Gastrocnemius medialis (tissue), 4 donors: ENCODE data around the gene PIBF1. TPM values are rescaled to one million over a fixed set of nuclear protein-coding genes. Genes with fewer than 3 reads are reported as not detected.
A peak's percentile ranks its signal among the peaks of the same experiment; 100 is the strongest.

Experiments
- ATAC-seq, 2 donors: fragments of 150-250 bp; one replicate each; pipeline ENCODE4 v1.9.1; 2016
- DNase-seq, 2 donors: peaks; one replicate each; pipeline ENCODE4 v3.0.0-alpha.2; 2019
- H3K27ac ChIP-seq, 4 donors: fragments of 200-600 bp; sonication (generic); 1 replicate in 1 of 4; 2 replicates in 3 of 4; pipeline ENCODE4 v1.5.1; 2016 to 2018; ENCODE audit warnings: mild to moderate bottlenecking in 2 of 4, moderate library complexity in 1 of 4
- H3K27me3 ChIP-seq, 3 donors: fragments of 200-600 bp; sonication (generic) in 2 of 3; 1 replicate in 1 of 3; 2 replicates in 2 of 3; pipeline versions ENCODE4 v1.5.1 to v1.6.0; 2016 to 2019; ENCODE audit warnings: mild to moderate bottlenecking in 1 of 3, moderate library complexity in 1 of 3
- H3K36me3 ChIP-seq, 2 donors: fragments of 200-600 bp; sonication (generic) in 1 of 2; one replicate each; pipeline ENCODE4 v1.5.1; 2017 to 2018
- H3K4me1 ChIP-seq, 2 donors: fragments of 200-600 bp; sonication (generic) in 1 of 2; one replicate each; pipeline ENCODE4 v1.5.1; 2016 to 2017; ENCODE audit warnings: mild to moderate bottlenecking in 2 of 2
- H3K4me3 ChIP-seq, 4 donors: fragments of 200-600 bp; sonication (generic) in 3 of 4; 1 replicate in 1 of 4; 2 replicates in 3 of 4; pipeline ENCODE4 v1.5.1; 2016 to 2019; ENCODE audit warnings: mild to moderate bottlenecking in 2 of 4
- H3K9me3 ChIP-seq, 3 donors: fragments of 200-600 bp; sonication (generic) in 2 of 3; 1 replicate in 1 of 3; 2 replicates in 2 of 3; pipeline ENCODE4 v1.5.1; 2016 to 2019
- CTCF ChIP-seq, 5 experiments: fragments of 450-650 bp in 3 of 5; fragments of 200-600 bp in 2 of 5; sonication (generic) in 2 of 5; IDR thresholded peaks in 4 of 5; conservative IDR thresholded peaks in 1 of 5; 1 replicate in 4 of 5; 2 replicates in 1 of 5; pipeline ENCODE4 v1.5.1; 2016 to 2019; ENCODE audit warnings: antibody characterized with exemption in 5 of 5, mild to moderate bottlenecking in 3 of 5, moderate library complexity in 3 of 5
- POLR2A ChIP-seq, 2 donors: fragments of 450-650 bp; IDR thresholded peaks; one replicate each; pipeline ENCODE4 v1.6.1; 2017; ENCODE audit warnings: antibody characterized with exemption in 2 of 2, mild to moderate bottlenecking in 2 of 2, moderate library complexity in 2 of 2
- in situ Hi-C, 4 donors: fragments of 200-750 bp; cut with MboI; loops; one replicate each; pipeline versions ENCODE4 v1.15.0 to v1.8.0; 2017; ENCODE audit warnings: low sequenced_read_pairs in 4 of 4
- intact Hi-C: fragments of 100-400 bp; cut with DNase I; formaldehyde crosslinking; loops from one replicate; pipeline ENCODE4 v1.15.1; 2023; ENCODE audit warnings: low total_unique reads
- total RNA-seq, 4 donors: library from RNA; depleted of rRNA; stranded (reverse); fragments of >200 nt; gene quantifications; one replicate each; pipeline versions ENCODE4 v1.1.0 to v1.2.3, GENCODE V29; 2016

PIBF1 gene
- total RNA-seq, result 1 to 10 TPM; 5.3 to 10.0 (median 7.4) TPM

- Histone ChIP-seq H3K4me1 (peaks cover 26 to 27% of the 10 kb centered on the region in 2 donors), H3K36me3 (peaks cover 0 to 28% of the 10 kb centered on the region in 2 donors), H3K4me3 (peak within 1 kb of the TSS; percentile 76 to 89 (median 86)), H3K27ac (peak within 1 kb of the TSS; percentile 86 to 91 (median 88)), H3K27me3 (no peaks in the 10 kb centered on the region), H3K9me3 (no peaks in the 10 kb centered on the region)
- intact Hi-C loops (loop anchor here (1.0 to 10.0 kb wide), 2 partner anchors 54 to 273 kb away; partner anchors contain the start of genes BORA, KLF5 and MZT1), in situ Hi-C loops (loop anchor here in 1 of 4 donors (5.0 kb wide), 1 partner anchor 54 kb away; the partner anchor contains the start of genes BORA and MZT1)
- TF ChIP-seq CTCF (IDR thresholded peaks at IDR 0.05 in 4 of 5, conservative IDR thresholded peaks at IDR 0.05 in 1 of 5) (peak in 2 of 5 experiments; percentile 13 to 23), POLR2A (IDR thresholded peaks at IDR 0.05) (peak; percentile 77 to 83)
- ATAC-seq (peak; percentile 99 to 100), DNase-seq (peak; percentile 96)
These were observed at the start of gene PIBF1, which contains the start of gene DIS3 for GRCh38 chr13:72781451-72782439. PIBF1 (plus strand) TSS chr13:72782133; CDS start chr13:72783470, 1,337 bp downstream. DIS3 (minus strand) TSS chr13:72781900; CDS start chr13:72781832, 68 bp downstream.

- no peak overlapping the region for H3K4me3 ChIP-seq
- H3K9me3 ChIP-seq, result no peaks in the 10 kb centered on the region
- intact Hi-C loops (no loop called here), in situ Hi-C loops (no loop called here)
- no peak for DNase-seq
- no peak for ATAC-seq
- TF ChIP-seq CTCF (IDR thresholded peaks at IDR 0.05 in 4 of 5, conservative IDR thresholded peaks at IDR 0.05 in 1 of 5) (no peak), POLR2A (IDR thresholded peaks at IDR 0.05) (no peak)
- H3K27ac ChIP-seq, result no peak overlapping the region
- H3K36me3 ChIP-seq, result no peaks in the 10 kb centered on the region
- H3K4me1 ChIP-seq, result no peaks in the 10 kb centered on the region
- H3K27me3 ChIP-seq, result no peaks in the 10 kb centered on the region
These were observed 44.9 kb upstream of the PIBF1 start for GRCh38 chr13:72737033-72737432.

GRCh38 chr13:72740015-72740414 lies 41.9 kb upstream of the PIBF1 start:
- DNase-seq (no peak), ATAC-seq (no peak)
- H3K4me1 ChIP-seq, result no peaks in the 10 kb centered on the region
- H3K27me3 ChIP-seq, result no peaks in the 10 kb centered on the region
- no peaks in the 10 kb centered on the region for H3K9me3 ChIP-seq
- in situ Hi-C loops, result no loop called here
- peaks cover 0 to 11% of the 10 kb centered on the region in 2 donors for H3K36me3 ChIP-seq
- no peak overlapping the region for H3K4me3 ChIP-seq
- intact Hi-C loops, result no loop called here
- H3K27ac ChIP-seq, result no peak overlapping the region
- TF ChIP-seq POLR2A (IDR thresholded peaks at IDR 0.05) (no peak), CTCF (IDR thresholded peaks at IDR 0.05 in 4 of 5, conservative IDR thresholded peaks at IDR 0.05 in 1 of 5) (no peak)

- Histone ChIP-seq H3K36me3 (peaks cover 0 to 38% of the 10 kb centered on the region in 2 donors), H3K27me3 (no peaks in the 10 kb centered on the region), H3K4me3 (no peak overlapping the region), H3K4me1 (no peaks in the 10 kb centered on the region), H3K9me3 (no peaks in the 10 kb centered on the region), H3K27ac (no peak overlapping the region)
- no peak for TF ChIP-seq CTCF (IDR thresholded peaks at IDR 0.05 in 4 of 5, conservative IDR thresholded peaks at IDR 0.05 in 1 of 5)
- no peak for TF ChIP-seq POLR2A (IDR thresholded peaks at IDR 0.05)
- no peak for ATAC-seq
- intact Hi-C loops (no loop called here), in situ Hi-C loops (no loop called here)
- no peak for DNase-seq
These were observed 36.7 kb upstream of the PIBF1 start for GRCh38 chr13:72745260-72745659.
